CD14-positive monocyte (primary cell): ENCODE results near the gene ZNF692. TPM values are rescaled to one million over a fixed set of nuclear protein-coding genes. Genes with fewer than 3 reads are reported as not detected.

Experiments
- DNase-seq, 3 donors: peaks; one replicate each; pipeline ENCODE4 v3.0.0-alpha.2; 2011 to 2022
- H2AFZ ChIP-seq: 2 replicates; pipeline ENCODE4 v1.6.0; 2012; ENCODE audit warnings: mild to moderate bottlenecking, low read depth, low read length, inconsistent platforms; ENCODE audit not compliant: insufficient read depth, poor library complexity, severe bottlenecking
- H3K27ac ChIP-seq, 2 donors: 1 replicate in 1 of 2; 2 replicates in 1 of 2; pipeline ENCODE4 v1.5.1; 2012 to 2013; ENCODE audit warnings: low read length in 2 of 2, control low read depth in 1 of 2, inconsistent platforms in 1 of 2, low read depth in 1 of 2, mild to moderate bottlenecking in 1 of 2
- H3K27me3 ChIP-seq, 2 donors: one replicate each; pipeline versions ENCODE4 v1.6.0 to v1.6.1; 2011 to 2013; ENCODE audit warnings: low read length in 2 of 2; ENCODE audit not compliant: control insufficient read depth in 2 of 2, insufficient read depth in 2 of 2
- H3K36me3 ChIP-seq, 2 donors: replicated peaks in 1 of 2; 1 replicate in 1 of 2; 2 replicates in 1 of 2; pipeline versions ENCODE4 v1.5.1 to v1.6.1; 2012 to 2013; ENCODE audit warnings: low read length in 2 of 2, control low read depth in 1 of 2, inconsistent platforms in 1 of 2, mild to moderate bottlenecking in 1 of 2; ENCODE audit not compliant: insufficient read depth in 2 of 2, control insufficient read depth in 1 of 2
- H3K4me1 ChIP-seq, 2 donors: 1 replicate in 1 of 2; 2 replicates in 1 of 2; pipeline versions ENCODE4 v1.5.1 to v1.6.1; 2012 to 2013; ENCODE audit warnings: low read length in 2 of 2, control low read depth in 1 of 2, inconsistent platforms in 1 of 2, mild to moderate bottlenecking in 1 of 2, moderate library complexity in 1 of 2; ENCODE audit not compliant: insufficient read depth in 2 of 2, control insufficient read depth in 1 of 2
- H3K4me2 ChIP-seq: replicated peaks from 2 replicates; pipeline ENCODE3; 2012; ENCODE audit warnings: low read length, moderate library complexity, mild to moderate bottlenecking; ENCODE audit not compliant: poor library complexity, severe bottlenecking; ENCODE audit errors: extremely low read depth
- H3K4me3 ChIP-seq, 3 experiments: fragments of 200-600 bp in 1 of 3; sonication (generic) in 1 of 3; replicated peaks in 1 of 3; 1 replicate in 2 of 3; 2 replicates in 1 of 3; pipeline ENCODE4 v1.5.1; 2011 to 2013; ENCODE audit warnings: low read length in 3 of 3, mild to moderate bottlenecking in 3 of 3, control low read depth in 2 of 3, low read depth in 2 of 3, inconsistent platforms in 1 of 3, moderate library complexity in 1 of 3
- H3K79me2 ChIP-seq: 2 replicates; pipeline ENCODE4 v1.6.0; 2012; ENCODE audit warnings: mild to moderate bottlenecking, control low read depth, inconsistent platforms, low read length, moderate library complexity; ENCODE audit not compliant: insufficient read depth
- H3K9ac ChIP-seq: 2 replicates; pipeline ENCODE4 v1.6.0; 2017; ENCODE audit warnings: low read length, mild to moderate bottlenecking; ENCODE audit not compliant: insufficient read depth, poor library complexity, severe bottlenecking
- H3K9me3 ChIP-seq, 2 donors: replicated peaks in 1 of 2; 1 replicate in 1 of 2; 2 replicates in 1 of 2; pipeline versions ENCODE4 v1.5.1 to v1.6.1; 2012 to 2013; ENCODE audit warnings: low read length in 2 of 2, control low read depth in 1 of 2; ENCODE audit not compliant: control insufficient read depth in 1 of 2, insufficient read depth in 1 of 2
- H4K20me1 ChIP-seq: 2 replicates; pipeline ENCODE4 v1.6.0; 2012; ENCODE audit warnings: mild to moderate bottlenecking, low read length, control low read depth, moderate library complexity; ENCODE audit not compliant: insufficient read depth
- H3K27ac Mint-ChIP-seq, 7 donors: one replicate each; pipeline ENCODE4 v1.8.0; 2020; ENCODE audit warnings: mild to moderate bottlenecking in 7 of 7, mixed read lengths in 7 of 7, moderate library complexity in 6 of 7, inconsistent platforms in 2 of 7
- H3K27me3 Mint-ChIP-seq, 3 donors: one replicate each; pipeline ENCODE4 v1.8.0; 2021 to 2022; ENCODE audit warnings: low read depth in 3 of 3, mild to moderate bottlenecking in 3 of 3, mixed read lengths in 3 of 3, moderate library complexity in 3 of 3, inconsistent platforms in 1 of 3
- H3K36me3 Mint-ChIP-seq, 2 donors: one replicate each; pipeline ENCODE4 v1.8.0; 2020; ENCODE audit warnings: mixed read lengths in 2 of 2, inconsistent platforms in 1 of 2, mild to moderate bottlenecking in 1 of 2
- H3K4me1 Mint-ChIP-seq: one replicate; pipeline ENCODE4 v1.8.0; 2020; ENCODE audit warnings: mild to moderate bottlenecking, mixed read lengths
- H3K4me3 Mint-ChIP-seq, 2 donors: one replicate each; pipeline ENCODE4 v1.8.0; 2020; ENCODE audit warnings: mild to moderate bottlenecking in 2 of 2, mixed read lengths in 2 of 2, moderate library complexity in 1 of 2
- H3K9me3 Mint-ChIP-seq, 7 donors: one replicate each; pipeline ENCODE4 v1.8.0; 2020 to 2022; ENCODE audit warnings: mixed read lengths in 7 of 7, mild to moderate bottlenecking in 6 of 7, moderate library complexity in 6 of 7, inconsistent platforms in 2 of 7
- CTCF ChIP-seq: fragments of 200-600 bp; IDR thresholded peaks from one replicate; pipeline ENCODE4 v1.8.0; 2022; ENCODE audit warnings: antibody characterized with exemption, mild to moderate bottlenecking
- WGBS: methylation state at CpG from one replicate; pipeline ENCODE4 v1.1.5; 2013; ENCODE audit warnings: missing lambda C conversion rate; ENCODE audit not compliant: insufficient coverage; 5-methylcytosine and 5-hydroxymethylcytosine counted together
- intact Hi-C, 2 donors: fragments of 100-400 bp; cut with micrococcal nuclease; formaldehyde crosslinking; loops; one replicate each; pipeline versions ENCODE4 v1.15.0 to v1.15.1; 2023
- polyA plus RNA-seq, 3 donors: library from polyadenylated mRNA; depleted of rRNA in 1 of 3; unstranded in 2 of 3; stranded (reverse) in 1 of 3; fragments of 300-500 nt in 2 of 3; fragments of >200 nt in 1 of 3; fragmentation: Illumina TruSeq in 2 of 3; gene quantifications; 1 replicate in 2 of 3; 2 replicates in 1 of 3; pipeline ENCODE4 v1.2.3, GENCODE V29; 2012 to 2021

The ZNF692 gene
- polyA plus RNA-seq, 3 donors: 2.2 to 59.0 (median 2.4) TPM

GRCh38 chr1:248892590-248892989, 33.7 kb upstream of the ZNF692 start:
- Histone ChIP-seq H2AFZ (no peak overlapping the region), H4K20me1 (no peaks in the 10 kb centered on the region), H3K4me3 (no peak overlapping the region), H3K4me2 (no peak overlapping the region), H3K4me1 (no peaks in the 10 kb centered on the region), H3K9ac (no peak overlapping the region), H3K27me3 (no peaks in the 10 kb centered on the region), H3K9me3 (no peaks in the 10 kb centered on the region), H3K36me3 (no peaks in the 10 kb centered on the region), H3K79me2 (no peaks in the 10 kb centered on the region), H3K27ac (no peak overlapping the region)
- intact Hi-C loops: no loop called here
- H3K27ac Mint-ChIP-seq: no peak overlapping the region
- peaks cover 2% of the 10 kb centered on the region for H3K4me1 Mint-ChIP-seq
- WGBS: no CpG with 5 or more reads among the region's 1 CpG
- DNase-seq: no peak
- H3K4me3 Mint-ChIP-seq: no peak overlapping the region
- no peak for TF ChIP-seq CTCF
- no peaks in the 10 kb centered on the region for H3K36me3 Mint-ChIP-seq
- H3K9me3 Mint-ChIP-seq: peaks cover 0 to 4% (median 0%) of the 10 kb centered on the region in 7 donors
- peaks cover 2 to 4% (median 3%) of the 10 kb centered on the region in 3 donors for H3K27me3 Mint-ChIP-seq

GRCh38 chr1:248891758-248892157, 32.9 kb upstream of the ZNF692 start:
- H2AFZ ChIP-seq: no peak overlapping the region
- no peak overlapping the region for H3K4me2 ChIP-seq
- no peaks in the 10 kb centered on the region for H3K36me3 Mint-ChIP-seq
- H3K4me3 ChIP-seq: no peak overlapping the region
- DNase-seq: no peak
- WGBS: no CpG with 5 or more reads among the region's 2 CpGs
- peaks cover 0 to 4% (median 0%) of the 10 kb centered on the region in 7 donors for H3K9me3 Mint-ChIP-seq
- no peak overlapping the region for H3K27ac ChIP-seq
- intact Hi-C loops: no loop called here
- no peak for TF ChIP-seq CTCF
- no peak overlapping the region for H3K4me3 Mint-ChIP-seq
- no peaks in the 10 kb centered on the region for H3K4me1 ChIP-seq
- H3K36me3 ChIP-seq: no peaks in the 10 kb centered on the region
- H3K27me3 Mint-ChIP-seq: peaks cover 1 to 4% (median 2%) of the 10 kb centered on the region in 3 donors
- no peaks in the 10 kb centered on the region for H4K20me1 ChIP-seq
- no peaks in the 10 kb centered on the region for H3K27me3 ChIP-seq
- H3K79me2 ChIP-seq: no peaks in the 10 kb centered on the region
- H3K27ac Mint-ChIP-seq: no peak overlapping the region
- H3K4me1 Mint-ChIP-seq: peaks cover 2% of the 10 kb centered on the region
- H3K9ac ChIP-seq: no peak overlapping the region
- H3K9me3 ChIP-seq: no peaks in the 10 kb centered on the region
